ENCODE results near the gene SYT1.

The SYT1 gene

GRCh38 chr12:79438480-79439174 is 574.1 kb downstream of the SYT1 start:
- no peak for DNase-seq (ENCODE audit: low read depth)

DNA sequence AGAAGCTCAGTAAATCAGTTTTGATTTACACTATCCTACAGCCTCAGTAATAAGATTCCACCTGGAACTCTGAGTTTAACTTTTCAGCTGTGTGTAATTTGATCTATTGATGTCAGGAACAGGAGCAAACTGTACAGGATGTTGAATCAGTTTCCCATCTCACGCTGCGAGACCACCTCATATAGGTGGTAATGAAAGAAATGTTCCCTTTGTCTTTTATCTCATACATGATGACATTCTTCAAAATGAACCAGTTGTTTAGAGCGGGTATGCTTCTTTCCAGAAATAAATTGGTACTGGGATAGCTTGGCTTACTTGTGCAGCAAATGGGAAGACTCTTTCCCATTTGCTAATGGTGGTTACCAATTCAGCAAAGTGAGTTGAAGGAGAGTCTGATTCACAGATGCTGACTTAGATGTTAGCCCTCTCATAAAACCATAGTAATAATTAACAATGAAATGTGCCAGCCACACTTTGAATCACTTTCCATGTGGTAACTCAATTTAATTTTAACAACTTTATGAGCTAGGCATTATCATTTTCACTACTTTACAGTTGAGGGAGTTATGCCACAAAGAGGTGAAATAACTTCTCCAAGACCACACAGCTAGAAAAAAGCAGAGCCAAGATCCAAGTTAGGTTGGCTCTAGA is 574.7 kb downstream of the SYT1 start:
- H3K4me3 ChIP-seq (ENCODE audit: low read depth, low read length): no peak overlapping the region
- DNase-seq (ENCODE audit: low read depth): no peak

More at GRCh38 chr12:79438480-79439174, 574.1 kb downstream of the SYT1 start:
- no peak overlapping the region for H3K4me3 ChIP-seq (ENCODE audit: low read depth, low read length)

GRCh38 chr12:79441534-79441933 is 577.0 kb downstream of the SYT1 start:
- no peak for DNase-seq (ENCODE audit: low read depth)
- no peak overlapping the region for H3K4me3 ChIP-seq (ENCODE audit: low read depth, low read length)

DNA sequence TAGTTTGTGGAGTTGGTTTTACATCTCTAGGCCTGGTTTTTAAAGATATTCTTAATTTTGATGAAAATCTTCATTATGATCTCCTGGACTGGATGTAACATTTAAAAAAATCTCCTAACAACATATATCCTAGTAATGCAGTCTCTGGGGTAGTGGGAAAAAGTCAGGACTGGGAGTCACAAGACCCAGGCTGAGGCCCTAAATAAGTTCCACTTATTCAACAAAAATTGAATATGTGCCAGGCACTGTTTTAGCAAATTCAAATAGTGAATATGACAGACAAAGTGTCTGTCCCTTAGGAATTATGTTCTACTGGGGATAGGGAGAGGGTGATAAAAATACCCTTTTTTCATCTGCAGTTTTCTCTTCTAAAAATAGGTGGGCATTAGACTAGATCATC is 577.8 kb downstream of the SYT1 start:
- no peak overlapping the region for H3K4me3 ChIP-seq (ENCODE audit: low read depth, low read length)
- DNase-seq (ENCODE audit: low read depth): no peak

DNA sequence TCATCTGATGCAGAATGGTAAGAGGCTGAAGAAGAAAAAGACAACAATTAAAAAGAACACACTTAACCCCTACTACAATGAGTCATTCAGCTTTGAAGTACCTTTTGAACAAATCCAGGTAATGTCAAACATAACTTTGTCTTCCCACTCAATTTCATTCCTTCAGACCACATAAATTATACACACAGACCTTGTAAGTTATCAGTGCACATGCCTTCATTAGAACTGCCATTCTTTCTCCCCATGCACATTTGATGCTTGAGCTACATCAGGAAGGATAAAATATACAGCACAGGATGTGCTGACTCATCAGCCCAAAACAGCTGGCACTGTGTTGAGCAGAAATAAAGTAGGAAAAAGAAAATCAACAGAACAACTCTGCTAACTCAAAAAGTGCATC is 579.5 kb downstream of the SYT1 start:
- DNase-seq (ENCODE audit: low read depth): no peak
- H3K4me3 ChIP-seq (ENCODE audit: low read depth, low read length): no peak overlapping the region

- no peak for DNase-seq (ENCODE audit: low read depth)
- no peak overlapping the region for H3K4me3 ChIP-seq (ENCODE audit: low read depth, low read length)
Measured at GRCh38 chr12:79448816-79449215, 584.2 kb downstream of the SYT1 start.

GRCh38 chr12:79451365-79451764 is 586.8 kb downstream of the SYT1 start:
- no peak for DNase-seq (ENCODE audit: low read depth)
- H3K4me3 ChIP-seq (ENCODE audit: low read depth, low read length): no peak overlapping the region

DNA sequence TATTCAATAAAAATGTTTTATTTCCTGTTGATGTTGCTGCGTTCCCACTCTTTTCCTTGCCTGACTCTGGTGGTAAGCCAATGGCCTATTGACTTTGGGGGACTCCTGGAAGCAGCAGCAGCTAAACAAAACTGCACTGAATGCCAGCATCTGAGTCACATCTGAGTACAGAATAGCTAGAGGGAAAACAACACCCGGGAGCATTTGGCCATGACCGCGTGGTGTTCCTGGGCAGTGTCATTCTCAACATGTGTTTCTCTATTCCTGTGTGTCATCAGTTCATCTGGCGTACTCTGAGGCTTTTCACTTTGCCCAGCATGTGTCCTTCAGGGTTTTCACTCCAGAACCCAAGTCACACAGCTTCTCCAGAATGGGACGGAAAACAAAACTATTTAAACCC is 587.4 kb downstream of the SYT1 start:
- H3K4me3 ChIP-seq (ENCODE audit: low read depth, low read length): no peak overlapping the region
- peak; percentile 86 for DNase-seq (ENCODE audit: low read depth)

- no peak for DNase-seq (ENCODE audit: low read depth)
- H3K4me3 ChIP-seq (ENCODE audit: low read depth, low read length): no peak overlapping the region
Measured at GRCh38 chr12:79452906-79453305, 588.3 kb downstream of the SYT1 start.

DNA sequence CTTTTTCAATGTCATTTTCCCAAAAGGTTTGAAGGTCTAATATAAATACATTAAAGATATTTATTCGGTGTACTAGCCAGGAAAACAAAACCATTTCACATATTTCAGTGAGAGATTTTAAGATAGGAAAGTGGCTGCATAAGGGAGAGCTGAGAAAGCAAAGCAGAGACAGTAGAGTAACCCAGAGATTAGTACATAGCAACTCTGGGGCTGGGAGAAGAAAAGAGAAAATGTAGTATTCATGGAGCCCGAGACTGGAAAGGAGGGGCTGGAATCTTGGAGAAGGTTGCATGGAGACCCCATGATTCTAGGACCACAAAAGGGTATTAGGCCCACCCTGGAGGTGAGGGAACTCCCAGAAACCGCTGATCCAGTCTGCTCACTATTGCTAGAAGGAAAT is 589.2 kb downstream of the SYT1 start:
- H3K4me3 ChIP-seq (ENCODE audit: low read depth, low read length): no peak overlapping the region

DNA sequence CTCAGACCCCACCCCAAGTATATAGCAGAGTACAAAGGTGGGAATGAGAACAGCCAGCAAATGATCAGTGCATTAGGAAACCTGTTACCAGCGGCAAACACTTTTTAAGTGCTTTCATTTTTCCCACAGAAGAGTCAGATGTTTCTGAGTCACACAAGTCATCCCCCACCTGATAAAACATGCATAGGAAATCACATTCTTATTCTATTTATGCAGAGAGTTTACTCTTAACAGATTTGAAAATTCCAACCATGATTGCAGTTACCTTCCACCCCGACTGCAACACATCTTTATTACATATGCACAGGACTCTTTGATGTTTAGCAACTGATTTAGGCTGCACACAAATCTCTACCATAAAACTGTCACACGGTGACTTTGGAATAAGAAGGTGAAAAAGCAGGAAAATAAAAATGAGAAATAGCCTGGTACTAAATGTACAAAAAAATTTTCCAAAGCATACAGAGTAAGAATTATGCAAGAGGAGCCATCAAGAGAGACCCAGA is 589.8 kb downstream of the SYT1 start:
- no peak overlapping the region for H3K4me3 ChIP-seq (ENCODE audit: low read depth, low read length)
- DNase-seq (ENCODE audit: low read depth): no peak

More for the DNA sequence above, 589.2 kb downstream of the SYT1 start:
- DNase-seq (ENCODE audit: low read depth): no peak

DNA sequence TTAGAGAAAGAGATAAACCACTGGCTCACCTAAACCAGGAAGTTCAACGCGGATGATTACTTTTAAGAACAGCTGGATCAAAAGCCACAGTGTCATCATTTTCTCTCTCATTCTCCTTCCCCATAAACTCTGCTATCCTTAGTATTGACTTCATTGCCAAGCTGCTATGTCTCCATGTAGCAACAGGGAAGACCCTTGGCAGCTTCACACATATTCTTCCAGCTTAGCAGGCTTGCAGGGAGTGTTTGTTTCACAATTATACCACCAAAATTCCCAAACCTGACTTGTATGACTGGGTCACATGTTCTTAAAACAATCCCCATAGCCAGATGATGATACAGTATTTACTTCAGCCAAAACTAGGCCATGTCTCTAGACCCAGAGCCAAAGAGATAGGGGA is 590.7 kb downstream of the SYT1 start:
- peak; percentile 31 for DNase-seq (ENCODE audit: low read depth)
- H3K4me3 ChIP-seq (ENCODE audit: low read depth, low read length): no peak overlapping the region

GRCh38 chr12:79482323-79482722 is 617.7 kb downstream of the SYT1 start:
- H3K4me3 ChIP-seq (ENCODE audit: low read depth, low read length): no peak overlapping the region
- no peak for DNase-seq (ENCODE audit: low read depth)

- H3K4me3 ChIP-seq (ENCODE audit: low read depth, low read length): no peak overlapping the region
- no peak for DNase-seq (ENCODE audit: low read depth)
Measured at GRCh38 chr12:79482921-79483320, 618.3 kb downstream of the SYT1 start.

DNA sequence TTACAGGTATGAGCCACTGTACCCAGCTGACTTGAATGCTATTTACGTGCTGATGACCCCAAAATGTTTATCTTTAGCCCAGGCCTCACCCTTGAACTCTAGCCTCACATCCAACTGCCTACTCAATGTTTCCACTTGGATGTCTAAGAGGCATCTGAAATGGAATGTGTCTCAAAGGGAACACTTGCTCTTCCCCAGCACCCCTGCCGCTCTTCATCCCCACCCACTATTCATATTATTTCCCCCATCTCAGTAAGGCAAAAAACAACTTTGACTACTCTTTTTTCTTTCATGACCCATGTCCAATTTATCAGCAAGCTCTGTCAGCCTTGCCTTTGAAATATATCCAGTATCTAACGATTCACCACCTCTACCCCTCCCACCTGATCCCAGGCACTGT is 621.6 kb downstream of the SYT1 start:
- no peak for DNase-seq (ENCODE audit: low read depth)
- H3K4me3 ChIP-seq (ENCODE audit: low read depth, low read length): no peak overlapping the region

DNA sequence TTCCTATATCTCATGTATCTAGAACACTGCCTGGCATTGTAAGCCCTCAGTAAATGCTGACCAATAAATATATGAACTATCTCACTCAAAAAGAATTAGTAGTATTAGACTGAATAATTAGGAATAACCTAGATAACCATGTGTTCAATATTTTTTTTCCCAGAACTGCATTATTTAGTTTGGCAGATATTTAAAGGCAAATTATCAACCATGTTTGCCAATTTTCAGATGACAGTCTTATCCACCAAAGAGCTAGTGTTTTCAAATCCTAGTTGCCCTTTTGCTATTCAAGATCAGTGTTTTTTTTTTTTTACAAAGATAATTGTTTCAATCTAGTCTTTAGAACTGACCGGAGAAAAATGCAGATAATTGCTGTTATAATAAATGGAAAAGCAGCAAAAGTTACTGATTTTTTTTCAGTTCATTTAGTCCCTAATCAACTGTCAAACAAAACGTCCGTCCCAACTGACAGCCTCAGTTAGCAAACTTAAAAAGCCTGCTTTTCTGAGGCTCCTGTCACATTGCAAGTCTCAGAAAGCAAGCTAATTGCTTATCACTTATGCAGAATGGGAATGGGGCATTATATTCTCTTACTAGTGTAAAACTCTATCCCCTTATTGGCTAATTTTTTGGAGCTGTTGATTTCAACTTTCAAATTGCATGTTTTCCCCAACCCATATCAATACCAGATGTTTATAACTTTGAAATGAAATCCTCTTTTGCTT is 623.0 kb downstream of the SYT1 start:
- DNase-seq (ENCODE audit: low read depth): no peak
- no peak overlapping the region for H3K4me3 ChIP-seq (ENCODE audit: low read depth, low read length)

Data from skeletal muscle cell (primary cell).